ENCODE data around the gene CNPPD1. TPM values are rescaled to one million over a fixed set of nuclear protein-coding genes. Genes with fewer than 3 reads are reported as not detected.

CNPPD1 gene
- total RNA-seq, 2 experiments from 2014 or later = 42.3 to 43.4 TPM

DNA sequence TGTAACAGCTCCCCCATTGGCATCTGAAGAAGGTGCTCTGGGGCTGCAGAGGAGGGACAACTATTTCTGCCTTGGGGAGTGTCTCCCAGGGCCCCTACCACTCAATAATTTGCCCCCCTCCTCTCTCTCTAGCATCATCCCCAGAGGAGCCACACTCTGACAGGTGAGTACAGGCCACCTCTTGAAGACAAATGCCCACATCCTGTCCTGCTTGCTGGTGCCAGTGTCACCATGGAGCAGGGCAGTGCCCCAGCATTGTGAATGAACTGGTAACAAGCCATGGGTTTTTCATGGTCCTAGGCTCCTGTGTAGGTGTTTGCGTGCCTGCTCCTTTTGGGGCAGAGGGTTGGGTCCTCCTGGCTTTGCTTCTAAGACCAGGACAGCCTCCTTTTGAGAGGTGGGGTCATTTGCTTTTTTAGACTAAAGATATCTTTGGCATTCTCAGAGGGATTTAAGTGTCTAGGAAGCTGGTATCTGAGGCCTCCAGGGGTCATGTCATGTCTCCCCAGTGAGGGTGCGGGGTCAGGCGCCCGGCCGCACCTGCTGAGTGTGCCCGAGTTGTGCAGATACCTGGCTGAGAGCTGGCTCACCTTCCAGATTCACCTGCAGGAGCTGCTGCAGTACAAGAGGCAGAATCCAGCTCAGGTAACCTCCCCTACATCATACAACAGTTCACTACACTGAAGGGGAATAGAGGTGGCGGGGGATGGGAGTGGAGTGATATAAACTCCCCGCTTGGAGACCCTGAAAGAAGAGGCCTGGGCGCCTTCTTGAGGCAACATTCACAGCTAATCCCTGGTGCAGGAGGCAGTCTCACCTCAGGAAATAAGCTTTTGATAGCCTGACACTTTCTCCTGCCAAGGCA is 3.1 kb upstream of the CNPPD1 start:
- H3K27ac Mint-ChIP-seq = peak overlapping the region; percentile 91
- ChIA-PET CTCF (interaction anchor here (0.9 to 2.0 kb wide), 3 partner anchors 27 to 115 kb away, joined by 3 to 6 read pairs (median 3); partner anchors contain the start of gene ZFAND2B), POLR2A (interaction anchor here (1.1 to 4.4 kb wide), 3 partner anchors 20 to 50 kb away, joined by 3 to 41 read pairs (median 3); partner anchors contain the start of genes ANKZF1 and ZFAND2B)
- H3K27me3 Mint-ChIP-seq = no peaks in the 10 kb centered on the region
- no peaks in the 10 kb centered on the region for H3K9me3 Mint-ChIP-seq
- H3K36me3 Mint-ChIP-seq (ENCODE audit: low read depth) = peaks cover 79% of the 10 kb centered on the region
- H3K4me3 Mint-ChIP-seq = peak overlapping the region; percentile 91
- H3K4me1 ChIP-seq (ENCODE audit: insufficient read depth, low read length) = peaks cover 76% of the 10 kb centered on the region
- DNase-seq = no peak
- H3K4me1 Mint-ChIP-seq (ENCODE audit: low read depth) = peaks cover 71% of the 10 kb centered on the region
- no peak for ATAC-seq (ENCODE audit: poor library complexity)
- no peak overlapping the region for H3K4me3 ChIP-seq (ENCODE audit: low read length)
- no peaks in the 10 kb centered on the region for H3K27me3 ChIP-seq (ENCODE audit: control insufficient read depth in 1 of 2, insufficient read depth in 2 of 2, low read length in 2 of 2)
- peak overlapping the region in 1 of 2 donors; percentile 1 for H3K27ac ChIP-seq (ENCODE audit: low read depth in 1 of 2, low read length in 2 of 2)
- TF ChIP-seq, protein P1, sequence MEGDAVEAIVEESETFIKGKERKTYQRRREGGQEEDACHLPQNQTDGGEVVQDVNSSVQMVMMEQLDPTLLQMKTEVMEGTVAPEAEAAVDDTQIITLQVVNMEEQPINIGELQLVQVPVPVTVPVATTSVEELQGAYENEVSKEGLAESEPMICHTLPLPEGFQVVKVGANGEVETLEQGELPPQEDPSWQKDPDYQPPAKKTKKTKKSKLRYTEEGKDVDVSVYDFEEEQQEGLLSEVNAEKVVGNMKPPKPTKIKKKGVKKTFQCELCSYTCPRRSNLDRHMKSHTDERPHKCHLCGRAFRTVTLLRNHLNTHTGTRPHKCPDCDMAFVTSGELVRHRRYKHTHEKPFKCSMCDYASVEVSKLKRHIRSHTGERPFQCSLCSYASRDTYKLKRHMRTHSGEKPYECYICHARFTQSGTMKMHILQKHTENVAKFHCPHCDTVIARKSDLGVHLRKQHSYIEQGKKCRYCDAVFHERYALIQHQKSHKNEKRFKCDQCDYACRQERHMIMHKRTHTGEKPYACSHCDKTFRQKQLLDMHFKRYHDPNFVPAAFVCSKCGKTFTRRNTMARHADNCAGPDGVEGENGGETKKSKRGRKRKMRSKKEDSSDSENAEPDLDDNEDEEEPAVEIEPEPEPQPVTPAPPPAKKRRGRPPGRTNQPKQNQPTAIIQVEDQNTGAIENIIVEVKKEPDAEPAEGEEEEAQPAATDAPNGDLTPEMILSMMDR (IDR thresholded peaks at IDR 0.05) = no peak
- no peaks in the 10 kb centered on the region for H3K9me3 ChIP-seq (ENCODE audit: control insufficient read depth in 1 of 2, insufficient read depth in 1 of 2, low read length in 2 of 2)
- intact Hi-C loops (cut with DNase I, micrococcal nuclease) = loop anchor here (2.0 to 10.0 kb wide), 8 partner anchors 67 to 783 kb away; partner anchors contain the start of genes CTDSP1 (in 1 of the 2), DNAJB2 (in 1 of the 2), GLB1L (in 1 of the 2) and STK11IP (in 1 of the 2)
- peaks cover 53% of the 10 kb centered on the region for H3K36me3 ChIP-seq (ENCODE audit: insufficient read depth, low read length)

DNA sequence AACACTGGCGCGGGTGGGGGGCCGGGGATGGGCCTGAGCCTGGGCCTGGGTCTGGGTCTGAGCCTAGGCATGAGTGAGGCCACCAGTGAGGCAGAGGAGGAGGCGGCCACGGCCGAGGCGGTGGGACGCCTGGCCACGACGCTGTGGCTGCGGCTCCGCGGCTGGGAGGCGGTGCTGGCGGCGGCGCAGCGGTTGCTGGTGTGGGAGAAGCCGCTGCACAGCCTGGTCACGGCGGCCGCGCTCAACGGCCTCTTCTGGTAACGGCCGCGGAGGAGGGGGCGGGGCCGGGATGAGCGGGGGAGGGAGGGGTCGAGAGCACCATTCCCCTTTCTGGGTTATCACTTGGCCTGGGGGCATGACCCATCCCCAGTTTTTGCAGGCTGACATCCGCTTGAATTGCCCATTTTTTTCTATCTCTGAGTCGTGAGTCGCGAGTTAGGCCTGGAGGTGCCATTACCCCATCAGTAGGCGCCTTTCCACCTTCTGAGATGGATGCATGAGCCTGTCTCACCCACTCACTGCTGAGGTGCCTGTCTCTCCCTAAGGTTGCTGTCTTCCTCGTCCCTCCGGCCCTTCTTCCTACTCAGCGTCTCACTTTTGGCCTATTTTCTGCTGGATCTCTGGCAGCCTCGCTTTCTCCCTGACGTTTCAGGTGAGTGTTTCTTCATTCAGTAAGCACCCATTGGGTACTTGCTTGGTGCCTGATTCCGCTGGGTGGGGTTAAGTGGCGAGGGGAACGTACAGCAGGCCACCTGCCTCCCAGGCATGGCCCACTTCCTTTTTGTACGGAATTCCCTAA is 1.9 kb upstream of the CNPPD1 start:
- peak overlapping the region; percentile 91 for H3K27ac Mint-ChIP-seq
- DNase-seq = peak in 12 of 14 experiments; percentile 7 to 67 (median 37)
- TF ChIP-seq, protein P1 (IDR thresholded peaks at IDR 0.05) = no peak
- H3K27me3 Mint-ChIP-seq = no peaks in the 10 kb centered on the region
- peaks cover 80% of the 10 kb centered on the region for H3K4me1 Mint-ChIP-seq (ENCODE audit: low read depth)
- H3K9me3 ChIP-seq (ENCODE audit: control insufficient read depth in 1 of 2, insufficient read depth in 1 of 2, low read length in 2 of 2) = no peaks in the 10 kb centered on the region
- H3K4me3 ChIP-seq (ENCODE audit: low read length) = peak overlapping the region; percentile 90
- peak overlapping the region; percentile 91 for H3K4me3 Mint-ChIP-seq
- H3K27me3 ChIP-seq (ENCODE audit: control insufficient read depth in 1 of 2, insufficient read depth in 2 of 2, low read length in 2 of 2) = no peaks in the 10 kb centered on the region
- ChIA-PET CTCF (interaction anchor here (2.0 kb wide), 1 partner anchor 28 kb away, joined by 6 read pairs; the partner anchor contains the start of gene ZFAND2B), POLR2A (interaction anchor here (1.3 to 5.5 kb wide), 7 partner anchors 22 to 100 kb away, joined by 3 to 139 read pairs (median 39); partner anchors contain the start of genes ANKZF1, ATG9A, DNAJB2 and TUBA4A)
- H3K9me3 Mint-ChIP-seq = no peaks in the 10 kb centered on the region
- ATAC-seq (ENCODE audit: poor library complexity) = peak; percentile 6
- H3K27ac ChIP-seq (ENCODE audit: low read depth in 1 of 2, low read length in 2 of 2) = peak overlapping the region; percentile 37 to 97
- H3K36me3 ChIP-seq (ENCODE audit: insufficient read depth, low read length) = peaks cover 57% of the 10 kb centered on the region
- intact Hi-C loops (cut with DNase I, micrococcal nuclease) = loop anchor here (1.0 to 10.0 kb wide), 10 partner anchors 18 to 781 kb away; partner anchors contain the start of genes CTDSP1 (in 1 of the 2), DNAJB2 (in 1 of the 2), GLB1L (in 1 of the 2) and NHEJ1 (in 1 of the 2)
- peaks cover 89% of the 10 kb centered on the region for H3K4me1 ChIP-seq (ENCODE audit: insufficient read depth, low read length)
- H3K36me3 Mint-ChIP-seq (ENCODE audit: low read depth) = peaks cover 81% of the 10 kb centered on the region
